HTR-8/SVneo (cell line): ENCODE data around the gene SATB2.

Experiments used
- DNase-seq: peaks from one replicate; pipeline ENCODE4 v3.0.0; 2011; ENCODE audit warnings: low spot score, mixed read lengths; ENCODE audit not compliant: insufficient read length
- FAIRE-seq: peaks from 2 replicates; lab custom pipeline; 2011; peaks lifted over from hg19 to GRCh38; lab: Jason Lieb, UNC

SATB2 gene

GRCh38 chr2:199288424-199288823 is 169.3 kb downstream of the SATB2 start:
- DNase-seq (no peak), FAIRE-seq (no peak)

- FAIRE-seq (no peak), DNase-seq (no peak)
Measured at GRCh38 chr2:199282309-199282708, 175.4 kb downstream of the SATB2 start.

- FAIRE-seq = no peak
- DNase-seq = no peak
Measured at GRCh38 chr2:199279146-199279545, 178.6 kb downstream of the SATB2 start.

- DNase-seq = no peak
Measured at GRCh38 chr2:199278099-199278498, 179.6 kb downstream of the SATB2 start.

GRCh38 chr2:199273042-199273511 is 184.7 kb downstream of the SATB2 start:
- DNase-seq (no peak), FAIRE-seq (no peak)

More at GRCh38 chr2:199278099-199278498, 179.6 kb downstream of the SATB2 start:
- FAIRE-seq = no peak

- no peak for FAIRE-seq
- DNase-seq = no peak
Measured at GRCh38 chr2:199261936-199262335, 195.8 kb downstream of the SATB2 start.

- FAIRE-seq = no peak
- DNase-seq = peak; percentile 10
Measured at GRCh38 chr2:199261239-199261638, 196.5 kb downstream of the SATB2 start.

- FAIRE-seq (no peak), DNase-seq (no peak)
Measured at GRCh38 chr2:199259671-199260070, 198.1 kb downstream of the SATB2 start.

- no peak for DNase-seq
- FAIRE-seq = no peak
Measured at GRCh38 chr2:199258291-199258690, 199.4 kb downstream of the SATB2 start.

- DNase-seq (no peak), FAIRE-seq (no peak)
Measured at GRCh38 chr2:199257261-199258224, 200.2 kb downstream of the SATB2 start.

- DNase-seq (no peak), FAIRE-seq (peak; percentile 67)
Measured at GRCh38 chr2:199230091-199230490, 227.6 kb downstream of the SATB2 start.

GRCh38 chr2:199228887-199229819 is 228.6 kb downstream of the SATB2 start:
- FAIRE-seq = peak; percentile 91
- DNase-seq = peak; percentile 81

- DNase-seq (no peak), FAIRE-seq (no peak)
Measured at GRCh38 chr2:199223791-199224190, 233.9 kb downstream of the SATB2 start.

GRCh38 chr2:199220920-199221319 is 236.8 kb downstream of the SATB2 start:
- no peak for FAIRE-seq
- no peak for DNase-seq

- no peak for FAIRE-seq
- no peak for DNase-seq
Measured at GRCh38 chr2:199219551-199219950, 238.2 kb downstream of the SATB2 start.
